Suprapubic skin (tissue), 4 donors: ENCODE results near the gene ANKRD40.

Experiments
- POLR2A ChIP-seq, 2 donors: fragments of 450-650 bp; IDR thresholded peaks; one replicate each; pipeline ENCODE4 v1.6.1; 2017; ENCODE audit warnings: antibody characterized with exemption in 2 of 2, mild to moderate bottlenecking in 2 of 2, moderate library complexity in 2 of 2
- POLR2AphosphoS5 ChIP-seq, 3 donors: sonication (generic); formaldehyde crosslinking; IDR thresholded peaks; one replicate each; pipeline ENCODE4 v1.6.1; 2017; ENCODE audit warnings: antibody characterized with exemption in 3 of 3
- TF ChIP-seq, protein P1 (sequence below), 2 donors: fragments of 200-600 bp in 1 of 2; fragments of 450-650 bp in 1 of 2; sonication (generic) in 1 of 2; IDR thresholded peaks; one replicate each; pipeline ENCODE4 v1.5.1; 2016 to 2019; ENCODE audit warnings: antibody characterized with exemption in 2 of 2, mild to moderate bottlenecking in 1 of 2, moderate library complexity in 1 of 2

DNA sequence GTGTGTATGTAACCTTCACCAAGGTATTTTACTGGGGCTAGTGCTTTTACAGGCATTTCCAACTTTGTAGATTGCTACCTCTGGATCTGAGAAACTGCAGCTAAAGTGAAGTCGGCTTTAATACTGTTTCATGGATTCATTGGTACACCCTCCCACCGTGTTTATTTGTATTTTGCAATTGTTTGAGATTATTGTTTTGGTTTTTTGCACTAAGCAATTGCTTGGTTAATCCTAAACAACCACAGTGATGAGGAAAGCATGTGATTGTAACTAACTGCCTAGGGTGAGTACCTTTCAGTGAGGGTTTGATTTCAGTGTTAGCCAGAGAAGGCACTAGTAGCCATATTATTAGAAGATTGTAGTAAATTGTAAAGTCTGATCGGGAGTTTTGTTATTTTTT lies 15.0 kb upstream of the ANKRD40 start:
- TF ChIP-seq POLR2A (IDR thresholded peaks at IDR 0.05) (no peak), POLR2AphosphoS5 (IDR thresholded peaks at IDR 0.05) (no peak)
- TF ChIP-seq, protein P1, sequence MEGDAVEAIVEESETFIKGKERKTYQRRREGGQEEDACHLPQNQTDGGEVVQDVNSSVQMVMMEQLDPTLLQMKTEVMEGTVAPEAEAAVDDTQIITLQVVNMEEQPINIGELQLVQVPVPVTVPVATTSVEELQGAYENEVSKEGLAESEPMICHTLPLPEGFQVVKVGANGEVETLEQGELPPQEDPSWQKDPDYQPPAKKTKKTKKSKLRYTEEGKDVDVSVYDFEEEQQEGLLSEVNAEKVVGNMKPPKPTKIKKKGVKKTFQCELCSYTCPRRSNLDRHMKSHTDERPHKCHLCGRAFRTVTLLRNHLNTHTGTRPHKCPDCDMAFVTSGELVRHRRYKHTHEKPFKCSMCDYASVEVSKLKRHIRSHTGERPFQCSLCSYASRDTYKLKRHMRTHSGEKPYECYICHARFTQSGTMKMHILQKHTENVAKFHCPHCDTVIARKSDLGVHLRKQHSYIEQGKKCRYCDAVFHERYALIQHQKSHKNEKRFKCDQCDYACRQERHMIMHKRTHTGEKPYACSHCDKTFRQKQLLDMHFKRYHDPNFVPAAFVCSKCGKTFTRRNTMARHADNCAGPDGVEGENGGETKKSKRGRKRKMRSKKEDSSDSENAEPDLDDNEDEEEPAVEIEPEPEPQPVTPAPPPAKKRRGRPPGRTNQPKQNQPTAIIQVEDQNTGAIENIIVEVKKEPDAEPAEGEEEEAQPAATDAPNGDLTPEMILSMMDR (IDR thresholded peaks at IDR 0.05) = no peak
